ENCODE data around the gene THBS1.

DNA sequence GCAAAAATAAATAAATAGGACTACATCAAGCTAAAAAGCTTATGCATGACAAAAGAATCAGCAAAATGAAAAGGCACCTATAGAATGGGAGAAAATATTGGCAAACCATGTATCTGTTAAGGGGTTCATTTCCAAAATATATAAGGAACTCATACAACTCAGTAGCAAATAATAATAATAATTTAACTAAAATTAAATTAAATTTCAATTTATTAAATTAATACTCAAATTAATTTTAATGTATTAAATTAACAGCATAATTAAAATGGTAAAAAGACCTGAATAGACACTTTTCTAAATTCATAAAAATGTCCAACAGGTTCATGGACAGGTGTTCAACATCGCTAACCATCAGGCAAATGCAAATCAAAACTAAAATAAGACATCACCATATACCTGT lies 34.0 kb upstream of the THBS1 start:
- TF ChIP-seq, protein P1, sequence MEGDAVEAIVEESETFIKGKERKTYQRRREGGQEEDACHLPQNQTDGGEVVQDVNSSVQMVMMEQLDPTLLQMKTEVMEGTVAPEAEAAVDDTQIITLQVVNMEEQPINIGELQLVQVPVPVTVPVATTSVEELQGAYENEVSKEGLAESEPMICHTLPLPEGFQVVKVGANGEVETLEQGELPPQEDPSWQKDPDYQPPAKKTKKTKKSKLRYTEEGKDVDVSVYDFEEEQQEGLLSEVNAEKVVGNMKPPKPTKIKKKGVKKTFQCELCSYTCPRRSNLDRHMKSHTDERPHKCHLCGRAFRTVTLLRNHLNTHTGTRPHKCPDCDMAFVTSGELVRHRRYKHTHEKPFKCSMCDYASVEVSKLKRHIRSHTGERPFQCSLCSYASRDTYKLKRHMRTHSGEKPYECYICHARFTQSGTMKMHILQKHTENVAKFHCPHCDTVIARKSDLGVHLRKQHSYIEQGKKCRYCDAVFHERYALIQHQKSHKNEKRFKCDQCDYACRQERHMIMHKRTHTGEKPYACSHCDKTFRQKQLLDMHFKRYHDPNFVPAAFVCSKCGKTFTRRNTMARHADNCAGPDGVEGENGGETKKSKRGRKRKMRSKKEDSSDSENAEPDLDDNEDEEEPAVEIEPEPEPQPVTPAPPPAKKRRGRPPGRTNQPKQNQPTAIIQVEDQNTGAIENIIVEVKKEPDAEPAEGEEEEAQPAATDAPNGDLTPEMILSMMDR (IDR thresholded peaks at IDR 0.05; ENCODE audit: insufficient read depth, low read length): no peak
- no peak for TF ChIP-seq GABPA (IDR thresholded peaks at IDR 0.05; ENCODE audit: low read depth)

Measured in HL-60 (cell line).